OCI-LY3 (cell line): ENCODE measurements around the gene ARHGEF38.

ENCODE experiments used
- H2AFZ ChIP-seq: fragments of 200-600, 300-600 bp; shearing (Covaris generic); 2 replicates; pipeline ENCODE4 v1.6.0; 2014; ENCODE audit warnings: antibody characterized with exemption, low read depth, low read length
- H3K27ac ChIP-seq: fragments of 200-600, 300-600 bp; sonication (generic); 2 replicates; pipeline ENCODE4 v1.5.1; 2014; ENCODE audit warnings: mild to moderate bottlenecking, low read length, moderate library complexity, mixed read lengths
- H3K27me3 ChIP-seq: fragments of 200-600, 300-600 bp; sonication (generic); 2 replicates; pipeline ENCODE4 v1.6.1; 2014; ENCODE audit warnings: low read depth, low read length, mixed read lengths
- H3K36me3 ChIP-seq: fragments of 200-600, 300-600 bp; sonication (generic); replicated peaks from 2 replicates; pipeline ENCODE3; 2014; ENCODE audit warnings: low read depth, low read length, mixed read lengths
- H3K4me1 ChIP-seq: fragments of 300-600, 200-600 bp; sonication (generic); 2 replicates; pipeline ENCODE4 v1.6.1; 2014; ENCODE audit warnings: low read length, mixed read lengths
- H3K4me2 ChIP-seq: fragments of 200-600, 300-600 bp; sonication (generic); 2 replicates; pipeline ENCODE4 v1.6.1; 2014; ENCODE audit warnings: low read length, mixed read lengths
- H3K4me3 ChIP-seq: fragments of 300-600, 200-600 bp; sonication (generic); 2 replicates; pipeline ENCODE4 v1.5.1; 2014; ENCODE audit warnings: antibody characterized with exemption, mild to moderate bottlenecking, low read length, moderate library complexity
- H3K79me2 ChIP-seq: fragments of 300-600, 200-600 bp; shearing (Covaris generic); 2 replicates; pipeline ENCODE4 v1.6.1; 2014; ENCODE audit warnings: mild to moderate bottlenecking, low read length, mixed read lengths
- H3K9ac ChIP-seq: fragments of 300-600, 200-600 bp; shearing (Covaris generic); 2 replicates; pipeline ENCODE4 v1.6.0; 2014; ENCODE audit warnings: mild to moderate bottlenecking, low read length, moderate library complexity
- H3K9me3 ChIP-seq: fragments of 200-600, 300-600 bp; shearing (Covaris generic); 2 replicates; pipeline ENCODE4 v1.6.1; 2014; ENCODE audit warnings: low read length, mixed read lengths; ENCODE audit not compliant: insufficient read depth
- H4K20me1 ChIP-seq: fragments of 200-600, 300-600 bp; sonication (generic); 2 replicates; pipeline ENCODE4 v1.6.1; 2016; ENCODE audit warnings: low read length, mixed read lengths; ENCODE audit not compliant: insufficient read depth
- CTCF ChIP-seq: fragments of 200-600, 300-600 bp; sonication (generic); IDR thresholded peaks from 2 replicates; pipeline ENCODE4 v1.5.1; 2014; ENCODE audit warnings: antibody characterized with exemption, low read length, low read depth
- EZH2phosphoT487 ChIP-seq: fragments of 200-600 bp; shearing (Covaris generic); IDR thresholded peaks from 2 replicates; pipeline ENCODE4 v1.6.1; 2018; ENCODE audit warnings: antibody characterized with exemption, mixed run types, low read depth

ARHGEF38 gene

GRCh38 chr4:105551965-105552746 is at the start of gene ARHGEF38:
Gene ARHGEF38, plus strand, starts transcription at chr4:105552620. Its CDS starts 146 bp downstream, at chr4:105552766.
- H3K27me3 ChIP-seq = no peaks in the 10 kb centered on the region
- H3K79me2 ChIP-seq = no peaks in the 10 kb centered on the region
- peak within 1 kb of the TSS; percentile 47 for H3K4me3 ChIP-seq
- no peak within 1 kb of the TSS for H3K27ac ChIP-seq
- no peaks in the 10 kb centered on the region for H3K36me3 ChIP-seq
- H2AFZ ChIP-seq = peak within 1 kb of the TSS; percentile 40; the same call in 1 of the 2 replicates
- H4K20me1 ChIP-seq = no peaks in the 10 kb centered on the region
- no peak within 1 kb of the TSS for H3K9ac ChIP-seq
- no peak for TF ChIP-seq CTCF
- no peak for TF ChIP-seq EZH2phosphoT487
- peak within 1 kb of the TSS; percentile 59 for H3K4me2 ChIP-seq
- peaks cover 29% of the 10 kb centered on the region for H3K4me1 ChIP-seq
- H3K9me3 ChIP-seq = no peaks in the 10 kb centered on the region

- Histone ChIP-seq H3K9ac (no peak overlapping the region), H3K4me3 (no peak overlapping the region), H4K20me1 (no peaks in the 10 kb centered on the region), H2AFZ (no peak overlapping the region), H3K4me1 (0 out of 2 replicates have a peak, but pooled peaks cover under 1% of the 10 kb centered on the region), H3K4me2 (no peak overlapping the region), H3K27me3 (no peaks in the 10 kb centered on the region), H3K27ac (no peak overlapping the region), H3K9me3 (no peaks in the 10 kb centered on the region), H3K79me2 (no peaks in the 10 kb centered on the region), H3K36me3 (no peaks in the 10 kb centered on the region)
- TF ChIP-seq EZH2phosphoT487 (no peak), CTCF (no peak)
These were observed 48.9 kb upstream of the ARHGEF38 start for GRCh38 chr4:105503484-105503883.

GRCh38 chr4:105504744-105505143 is 47.7 kb upstream of the ARHGEF38 start:
- no peak overlapping the region for H3K4me3 ChIP-seq
- no peaks in the 10 kb centered on the region for H4K20me1 ChIP-seq
- no peak for TF ChIP-seq EZH2phosphoT487
- H3K27me3 ChIP-seq = no peaks in the 10 kb centered on the region
- H2AFZ ChIP-seq = no peak overlapping the region
- no peak overlapping the region for H3K4me2 ChIP-seq
- no peak overlapping the region for H3K27ac ChIP-seq
- no peak overlapping the region for H3K9ac ChIP-seq
- peaks cover 11% of the 10 kb centered on the region for H3K4me1 ChIP-seq
- H3K79me2 ChIP-seq = no peaks in the 10 kb centered on the region
- no peaks in the 10 kb centered on the region for H3K36me3 ChIP-seq
- H3K9me3 ChIP-seq = no peaks in the 10 kb centered on the region

- peak overlapping the region; percentile 64 for H3K27ac ChIP-seq
- no peak for TF ChIP-seq EZH2phosphoT487
- TF ChIP-seq CTCF = no peak
- peak overlapping the region; percentile 49 for H3K4me3 ChIP-seq
- H3K4me2 ChIP-seq = peak overlapping the region; percentile 69
- no peaks in the 10 kb centered on the region for H3K27me3 ChIP-seq
- H3K4me1 ChIP-seq = peaks cover 23% of the 10 kb centered on the region
- H3K9ac ChIP-seq = peak overlapping the region; percentile 44
- no peaks in the 10 kb centered on the region for H4K20me1 ChIP-seq
- no peaks in the 10 kb centered on the region for H3K9me3 ChIP-seq
- H3K36me3 ChIP-seq = no peaks in the 10 kb centered on the region
- H3K79me2 ChIP-seq = no peaks in the 10 kb centered on the region
- H2AFZ ChIP-seq = no peak overlapping the region
These were observed 43.1 kb upstream of the ARHGEF38 start for GRCh38 chr4:105509291-105509690.
